ENCODE data around the gene TRERF1.
"Not testable (repeated sequence)": the region's sequence is repeated elsewhere in the genome, so short reads cannot be mapped to it uniquely, and the experiment has no call there.

TRERF1 gene

DNA sequence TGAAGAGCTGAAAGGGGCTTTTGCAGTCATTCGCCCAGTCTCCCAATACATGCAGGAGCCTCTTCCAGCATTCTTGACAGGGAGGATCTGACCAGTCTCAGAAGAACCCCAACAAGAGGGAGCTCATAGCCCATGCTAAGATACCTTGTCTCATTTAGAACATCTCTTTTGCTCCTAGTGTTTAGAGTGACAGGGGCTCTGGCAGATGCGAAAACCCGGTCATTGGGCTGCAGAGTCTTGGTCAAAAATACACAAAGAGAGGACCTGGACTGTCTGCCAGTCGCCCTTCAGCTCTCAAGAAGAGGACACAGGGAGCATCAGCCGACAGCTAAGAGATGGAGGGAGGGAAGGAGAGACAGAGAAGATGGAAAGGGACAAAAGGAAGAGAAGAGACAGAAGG lies 257.7 kb downstream of the TRERF1 start:
- no peak for DNase-seq (ENCODE audit: low read depth in 3 of 3)

DNA sequence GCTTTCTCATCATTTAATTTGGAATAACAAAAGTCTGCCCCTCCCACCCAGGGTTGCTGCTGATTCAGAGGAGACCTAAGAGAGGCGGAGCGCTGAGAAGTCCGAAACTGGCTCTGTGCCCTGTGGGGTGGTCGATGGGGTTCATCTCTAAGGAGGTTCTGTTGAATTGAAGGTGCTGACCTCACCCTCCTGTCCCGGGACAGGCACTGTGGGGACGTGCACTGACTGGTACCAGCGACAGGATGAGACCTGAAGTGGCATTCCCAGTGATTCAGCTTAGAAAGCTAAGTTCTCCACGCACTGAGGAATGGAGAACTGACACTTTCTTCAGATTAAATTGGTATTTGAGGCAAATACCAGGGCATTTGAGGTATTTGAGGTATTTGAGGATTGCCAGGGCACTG lies 258.2 kb downstream of the TRERF1 start:
- DNase-seq (ENCODE audit: low read depth in 3 of 3) = no peak

DNA sequence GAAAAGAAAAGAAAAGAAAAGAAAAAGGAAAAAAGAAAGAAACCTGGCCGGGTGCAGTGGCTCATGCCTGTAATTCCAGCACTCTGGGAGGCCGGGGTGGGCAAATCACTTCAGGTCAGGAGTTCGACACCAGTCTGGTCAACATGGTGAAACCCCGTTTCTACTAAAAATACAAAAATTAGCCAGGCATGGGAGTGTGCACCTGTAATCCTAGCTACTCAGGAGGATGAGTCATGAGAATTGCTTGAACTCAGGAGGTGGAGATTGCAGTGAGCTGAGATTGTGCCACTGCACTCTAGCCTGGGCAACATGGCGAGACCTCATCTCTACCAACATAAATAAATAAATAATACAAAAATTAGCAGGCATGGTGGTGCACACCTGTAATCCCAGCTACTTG lies 259.3 kb downstream of the TRERF1 start:
- DNase-seq (ENCODE audit: low read depth in 3 of 3) = not testable (repeated sequence)

DNA sequence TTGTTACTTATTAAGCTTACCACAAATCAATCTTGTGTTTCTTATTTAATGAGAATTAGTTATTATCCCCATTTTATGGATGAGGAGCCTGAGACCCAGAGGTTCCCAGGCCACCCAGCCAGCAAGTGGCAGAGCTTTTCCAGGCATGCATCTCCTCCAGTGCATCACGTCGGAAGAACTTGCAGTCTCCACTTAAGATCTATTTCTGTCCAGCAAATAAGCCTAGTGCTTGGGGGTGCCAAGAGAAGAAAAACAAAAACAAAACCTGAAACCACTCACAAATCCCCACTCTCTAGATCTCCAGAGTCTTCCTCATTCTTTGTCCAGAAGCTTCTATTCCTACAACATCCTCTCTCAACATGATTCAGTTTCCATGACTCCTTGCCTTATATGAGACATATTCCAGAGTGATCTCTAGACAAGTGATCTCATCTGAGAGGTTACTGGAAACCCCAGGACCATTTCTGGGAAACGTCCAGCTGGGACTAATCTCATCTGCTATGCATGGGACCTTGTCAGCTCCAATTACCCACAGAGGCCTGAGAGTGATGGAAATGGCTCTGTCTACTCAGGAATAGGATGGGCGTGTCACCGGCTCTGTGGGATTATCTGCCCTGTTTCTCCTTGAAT lies 261.1 kb downstream of the TRERF1 start:
- DNase-seq (ENCODE audit: low read depth in 3 of 3) = no peak

DNA sequence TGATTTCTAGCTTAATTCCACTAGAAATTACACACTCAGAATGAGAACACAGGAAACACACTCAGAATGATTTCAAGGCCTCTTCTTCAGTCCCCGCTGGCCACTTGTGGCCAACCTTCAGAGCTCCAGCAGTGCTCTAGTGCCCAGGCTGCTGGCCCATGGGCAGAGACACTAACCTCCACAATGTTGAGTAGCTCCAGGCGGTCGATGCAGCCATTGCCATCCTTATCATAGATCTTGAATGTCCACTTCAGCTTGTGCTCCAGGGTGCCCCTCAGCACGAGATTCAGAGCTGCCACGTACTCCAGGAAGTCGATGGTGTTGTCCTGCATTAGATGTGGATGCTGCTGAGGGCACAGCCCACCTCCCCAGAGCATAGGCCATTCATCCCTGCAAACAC lies 263.3 kb downstream of the TRERF1 start:
- DNase-seq (ENCODE audit: low read depth in 3 of 3) = no peak

DNA sequence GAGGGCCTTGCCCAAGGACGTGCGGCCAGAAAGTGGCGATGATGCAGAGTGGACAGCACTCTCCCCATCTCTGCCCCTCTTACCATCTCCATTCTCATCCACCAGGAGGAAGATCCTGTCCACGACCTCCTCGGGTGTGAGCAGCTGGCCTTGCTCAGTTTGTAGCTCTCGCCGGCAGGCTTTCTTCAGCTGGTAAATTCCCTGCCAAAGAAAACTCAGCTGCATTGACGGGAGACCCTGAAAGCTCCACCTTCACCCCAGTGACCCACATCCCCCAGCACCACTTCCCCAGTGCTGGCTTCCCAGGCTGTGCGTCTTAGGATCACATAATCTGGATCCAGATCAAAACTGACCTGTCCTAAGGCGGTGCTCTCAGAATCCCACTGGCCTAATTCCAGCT lies 266.1 kb downstream of the TRERF1 start:
- DNase-seq (ENCODE audit: low read depth in 3 of 3) = no peak

DNA sequence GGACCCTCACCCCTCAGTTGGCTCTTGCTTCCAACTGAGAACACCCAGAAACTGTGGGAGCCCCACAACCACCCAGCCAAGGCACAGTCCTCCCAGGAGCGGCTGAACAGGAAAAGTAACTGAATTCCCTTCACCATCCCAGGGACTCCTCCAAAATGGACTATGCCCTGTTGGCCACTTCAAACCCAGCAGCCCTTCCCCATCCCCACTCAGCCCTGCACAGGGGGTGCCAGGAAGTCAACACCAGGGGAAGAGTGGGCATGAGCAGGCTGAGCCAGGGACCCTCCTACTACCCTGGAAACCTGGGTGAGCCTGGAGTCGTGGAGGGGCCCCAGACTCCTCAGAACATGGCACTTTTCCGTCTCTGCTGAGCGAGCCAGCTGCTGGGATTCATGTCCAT lies 267.3 kb downstream of the TRERF1 start:
- DNase-seq (ENCODE audit: low read depth in 3 of 3) = no peak

DNA sequence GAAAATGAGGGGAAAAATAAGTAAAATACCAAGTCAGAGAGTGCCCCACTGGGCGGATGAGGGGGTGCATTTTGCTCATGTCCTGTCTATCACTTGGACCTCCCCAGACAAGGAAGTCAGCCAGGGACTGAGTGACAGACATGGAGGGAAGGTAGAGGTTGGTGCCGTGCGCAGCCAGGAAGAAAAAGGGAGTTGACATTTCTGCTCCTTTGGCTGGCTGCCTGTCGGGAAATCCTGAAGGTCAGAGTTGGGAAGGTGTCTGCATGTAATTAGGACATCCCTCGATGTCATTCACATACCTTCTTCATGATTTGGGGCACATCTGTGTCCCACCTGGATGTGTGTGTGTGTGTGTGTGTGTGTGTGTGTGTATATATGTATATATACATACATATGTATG lies 269.6 kb downstream of the TRERF1 start:
- DNase-seq (ENCODE audit: low read depth in 3 of 3) = no peak

DNA sequence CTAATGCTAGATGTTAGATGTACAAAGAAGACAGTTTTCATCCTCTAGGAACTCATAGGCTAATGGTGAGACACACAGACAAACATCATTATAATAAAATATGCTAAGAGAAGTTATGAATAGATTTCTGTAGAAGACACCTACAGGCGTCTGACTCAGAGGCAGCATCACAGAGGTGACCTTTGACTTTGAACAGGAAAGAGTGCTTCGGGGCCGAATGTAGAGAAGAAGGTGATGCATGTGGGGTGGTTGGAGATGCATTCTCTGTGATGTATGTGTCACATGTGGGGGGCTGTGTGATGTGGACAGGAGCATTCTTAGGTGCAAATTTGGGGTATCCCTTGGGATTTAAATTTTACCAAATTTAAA lies 271.8 kb downstream of the TRERF1 start:
- no peak for DNase-seq (ENCODE audit: low read depth in 3 of 3)

DNA sequence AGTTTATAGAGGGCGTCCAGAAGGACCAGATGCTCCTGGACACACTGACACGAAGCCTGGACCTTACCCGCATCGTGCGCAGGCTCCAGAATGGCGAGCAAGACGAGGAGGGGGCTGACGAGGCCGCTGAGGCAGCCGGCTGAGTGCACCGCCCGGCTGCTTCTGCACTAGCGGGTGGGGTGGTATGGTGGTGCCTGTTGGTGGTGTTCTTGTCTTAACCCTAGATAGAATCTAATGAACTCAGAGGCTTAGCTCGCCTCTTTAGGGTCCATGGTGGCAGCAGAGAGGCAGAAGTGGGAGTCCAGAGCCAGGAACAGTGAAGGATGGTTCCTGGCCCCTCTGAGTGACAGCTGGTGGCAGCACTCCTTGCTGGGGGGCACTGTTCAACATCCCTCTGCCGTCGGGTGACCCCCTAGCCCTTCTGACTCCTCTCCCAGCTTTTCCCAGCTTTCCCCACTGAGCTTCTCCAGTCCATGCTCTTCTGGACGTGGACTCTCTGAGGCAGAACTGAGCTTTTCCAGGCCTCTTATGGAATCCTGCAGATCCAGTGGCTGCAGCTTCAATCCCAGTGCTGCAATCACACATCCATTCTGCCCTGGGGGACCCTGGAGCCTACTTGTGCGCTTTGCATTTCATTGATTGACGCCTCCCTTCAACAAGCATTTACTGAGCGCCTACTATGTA lies 272.3 kb downstream of the TRERF1 start:
- DNase-seq (ENCODE audit: low read depth in 3 of 3) = no peak

DNA sequence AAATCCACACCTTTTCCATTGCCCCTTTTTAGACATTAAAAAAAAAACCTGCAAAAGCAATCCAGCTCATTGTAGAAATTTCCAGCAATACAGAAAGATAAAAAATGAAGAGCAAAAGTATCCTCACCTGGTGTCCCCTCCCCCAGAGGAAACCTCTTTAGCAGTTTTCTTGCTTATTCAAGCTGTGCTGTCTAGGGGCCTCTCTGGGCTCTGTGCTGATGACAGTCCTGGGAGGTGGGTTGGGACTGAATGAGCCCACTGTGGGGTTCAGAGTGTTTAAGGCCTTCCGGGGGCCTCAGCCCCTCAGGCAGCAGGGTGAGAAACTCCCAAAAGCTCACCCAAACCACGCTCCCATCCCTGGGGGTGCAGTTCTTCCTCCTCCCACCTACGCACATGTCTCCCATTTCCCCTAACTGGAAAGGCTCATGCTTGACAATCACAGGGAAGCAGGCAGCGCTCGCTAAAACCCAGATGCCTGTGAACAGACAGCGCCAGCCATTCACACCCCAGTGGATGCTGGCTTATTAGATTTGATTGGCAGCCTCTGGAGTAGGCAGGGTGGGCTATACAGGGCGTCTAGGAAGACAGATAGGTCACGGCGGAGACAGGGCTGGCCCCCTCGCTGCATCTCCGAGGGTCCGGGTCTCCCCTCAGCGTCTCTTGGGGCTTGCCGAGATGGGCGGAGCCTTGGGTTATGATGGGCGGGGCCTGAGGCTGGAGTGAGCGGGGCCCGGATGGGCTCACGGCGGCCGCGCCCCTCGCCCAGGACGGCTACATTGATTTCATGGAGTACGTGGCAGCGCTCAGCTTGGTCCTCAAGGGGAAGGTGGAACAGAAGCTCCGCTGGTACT lies 274.0 kb downstream of the TRERF1 start:
- DNase-seq (ENCODE audit: low read depth in 3 of 3) = no peak

DNA sequence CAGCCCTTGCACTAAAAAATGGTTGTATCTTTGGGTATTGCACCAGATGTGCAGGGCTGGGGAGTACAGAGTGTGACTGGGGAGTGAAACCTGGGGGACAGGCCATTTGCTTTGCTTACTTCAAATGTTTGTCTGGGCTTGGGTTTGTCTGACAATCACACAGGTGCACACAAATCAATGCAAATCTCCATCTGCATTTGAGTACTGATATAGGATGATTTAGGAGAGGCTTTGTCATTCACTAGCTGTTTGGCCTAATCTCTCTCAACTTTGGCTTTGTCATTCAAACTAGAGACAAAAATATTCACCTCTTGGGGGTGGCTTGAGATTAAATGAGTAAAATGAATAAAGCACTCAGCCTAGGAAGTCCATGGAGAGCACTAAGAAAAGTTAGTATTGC lies 274.7 kb downstream of the TRERF1 start:
- DNase-seq (ENCODE audit: low read depth in 3 of 3) = no peak

DNA sequence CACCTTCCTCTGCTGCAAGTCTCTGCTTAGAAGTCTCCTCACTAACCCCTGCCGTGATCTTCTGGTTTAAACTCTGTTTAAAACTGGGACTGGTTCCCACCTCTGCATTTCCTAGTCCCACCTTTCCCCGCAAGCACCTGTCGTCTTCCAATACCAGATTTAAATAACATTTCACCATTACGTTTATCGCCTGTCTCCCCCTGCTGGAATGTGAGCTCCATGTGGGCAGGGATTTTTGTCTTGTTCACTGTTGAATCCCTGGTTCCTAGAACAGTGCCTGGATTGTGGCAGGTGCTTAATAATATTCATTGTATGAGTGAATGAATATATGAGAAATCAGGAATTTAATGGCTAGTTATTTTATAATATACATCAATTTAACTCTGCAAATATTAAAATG lies 275.9 kb downstream of the TRERF1 start:
- DNase-seq (ENCODE audit: low read depth in 3 of 3) = no peak

Measured in stimulated activated CD4-positive, alpha-beta T cell treated with anti-CD3 and anti-CD28 coated beads, TNF-alpha, amount 100 ng/mL, for 4 hours (primary cell).